K562 (cell line): ENCODE results near the gene GPR162. TPM values are rescaled to one million over a fixed set of nuclear protein-coding genes. Genes with fewer than 3 reads are reported as not detected.

ENCODE experiments used
- CHD4 ChIP-seq: fragments of 200-600 bp; sonication (generic); IDR thresholded peaks from 3 replicates; pipeline ENCODE4 v1.6.1; 2012; ENCODE audit warnings: low read depth, mild to moderate bottlenecking, mixed read lengths, low read length, inconsistent platforms; ENCODE audit not compliant: insufficient read depth, insufficient replicate concordance, poor library complexity, severe bottlenecking
- DACH1 ChIP-seq: fragments of 450-650 bp; IDR thresholded peaks from 2 replicates; pipeline ENCODE4 v1.6.1; 2018; ENCODE audit not compliant: partially characterized antibody
- POLR2H ChIP-seq: IDR thresholded peaks from 2 replicates; pipeline ENCODE4 v1.6.1; 2016; ENCODE audit warnings: missing genetic modification characterization, low read depth, mild to moderate bottlenecking, control low read depth, missing compliant biosample characterization, moderate library complexity
- RFX5 ChIP-seq: IDR thresholded peaks from 2 replicates; pipeline ENCODE4 v1.6.1; 2011; ENCODE audit warnings: low read depth, mild to moderate bottlenecking, improper control_type of control experiment, low read length
- SIX5 ChIP-seq, 2 experiments: IDR thresholded peaks; 2 replicates each; pipeline ENCODE4 v1.6.1; 2011; ENCODE audit warnings: low read length in 2 of 2, borderline replicate concordance in 1 of 2, low read depth in 1 of 2, mild to moderate bottlenecking in 1 of 2, moderate library complexity in 1 of 2; ENCODE audit not compliant: insufficient read depth in 1 of 2
- polyA plus RNA-seq, 8 experiments: library from polyadenylated mRNA; depleted of rRNA in 4 of 8; stranded (reverse) in 5 of 8; unstranded in 3 of 8; fragments of >200 nt; fragmentation: Nextera tagmentation in 2 of 8; fragmentation: Illumina TruSeq in 1 of 8; extraction: Ambion mirVana in 2 of 8; extraction: Trizol in 1 of 8; gene quantifications; 2 replicates each; pipeline versions ENCODE4 v1.2.1 to v1.2.3, GENCODE V29; 2011 to 2014; ENCODE audit warnings: inconsistent platforms in 1 of 8, missing spikeins in 1 of 8
- total RNA-seq, 7 experiments: library from RNA; depleted of rRNA in 6 of 7; stranded (reverse); fragments of >200 nt in 6 of 7; fragmentation: Illumina TruSeq in 2 of 7; extraction: Trizol in 2 of 7; gene quantifications; 2 replicates each; pipeline versions ENCODE4 v1.2.1 to v1.2.3, GENCODE V29; 2011 to 2021; ENCODE audit warnings: low replicate concordance in 1 of 7
- TF ChIP-seq, protein P1 (sequence below): fragments of 250-450 bp; sonication (Bioruptor Pico); IDR thresholded peaks from 2 replicates; pipeline ENCODE4 v1.8.0; 2022; ENCODE audit warnings: moderate library complexity, mild to moderate bottlenecking, inconsistent platforms
- TF ChIP-seq, protein P2 (sequence below), 2 experiments: fragments of 450-650 bp; IDR thresholded peaks; 2 replicates each; pipeline ENCODE4 v1.6.1; 2018; ENCODE audit warnings: mild to moderate bottlenecking in 2 of 2, low read depth in 1 of 2; ENCODE audit not compliant: partially characterized antibody in 2 of 2
- TF ChIP-seq, protein P3 (sequence below): sonication (generic); formaldehyde crosslinking; IDR thresholded peaks from 2 replicates; pipeline ENCODE4 v1.8.0; 2022; ENCODE audit warnings: mild to moderate bottlenecking, missing genetic modification reagents
- TF ChIP-seq, protein P4 (sequence below): fragments of 200-800 bp; sonication (Bioruptor generic); IDR thresholded peaks from 2 replicates; pipeline ENCODE4 v1.6.1; 2017; ENCODE audit warnings: missing genetic modification characterization, missing compliant biosample characterization
- TF ChIP-seq, protein P5 (sequence below): fragments of 450-650 bp; IDR thresholded peaks from 2 replicates; pipeline ENCODE4 v1.6.1; 2016; ENCODE audit warnings: missing biosample characterization, missing genetic modification characterization

Gene GPR162
- total and polyA plus RNA-seq, 9 of the 15 experiments (the other 6 are each of a cell fraction or from before 2014, with no cell fraction given), result 0.65 to 1.8 (median 1.1) TPM; not detected in 2

DNA sequence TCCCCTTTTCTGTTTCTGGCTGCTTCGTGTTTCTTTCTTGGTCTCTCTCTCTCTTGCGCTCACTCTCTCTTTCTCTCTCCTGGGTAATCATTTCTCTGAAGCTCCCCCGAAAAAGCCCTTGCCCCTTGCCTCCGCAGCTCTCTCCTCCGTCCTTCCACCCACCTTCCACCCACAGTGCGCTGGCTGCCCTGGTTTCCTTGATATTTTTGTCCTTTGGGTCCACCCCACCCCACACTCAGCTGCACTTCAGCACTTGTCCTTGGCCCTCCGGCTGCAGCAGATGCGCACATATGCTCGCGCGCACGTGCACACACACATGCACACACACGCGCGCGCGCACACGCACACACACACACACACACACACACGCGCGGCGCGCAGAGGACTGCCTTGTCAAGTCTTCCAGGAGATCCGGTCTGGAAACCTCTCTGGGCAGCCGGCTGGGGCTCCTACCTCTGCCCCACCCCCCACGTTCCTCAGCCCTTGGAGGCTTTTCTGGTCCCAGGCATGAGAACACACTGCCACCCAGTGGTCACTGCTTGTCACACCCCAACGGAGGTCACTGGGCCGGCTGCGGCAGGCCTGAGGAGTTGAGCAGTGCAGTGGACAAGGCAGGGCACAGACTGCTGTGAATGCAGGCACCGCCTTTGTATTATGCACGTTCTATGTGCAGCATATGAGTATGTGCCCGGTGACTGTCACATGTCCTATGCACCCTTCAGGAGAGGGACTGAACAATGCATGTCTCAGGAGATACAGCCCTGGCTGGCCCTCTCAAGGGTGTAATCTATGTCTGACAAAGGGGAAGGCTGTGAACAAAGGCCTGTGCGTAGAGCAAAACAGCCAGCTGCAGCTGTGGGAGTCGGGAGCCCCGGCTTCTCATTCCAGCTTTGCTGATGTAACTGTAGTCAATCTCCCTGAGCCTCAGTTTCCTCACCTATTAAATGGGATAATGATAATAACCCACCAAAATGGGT lies 42.8 kb upstream of the GPR162 start (continued):
- TF ChIP-seq, protein P1, sequence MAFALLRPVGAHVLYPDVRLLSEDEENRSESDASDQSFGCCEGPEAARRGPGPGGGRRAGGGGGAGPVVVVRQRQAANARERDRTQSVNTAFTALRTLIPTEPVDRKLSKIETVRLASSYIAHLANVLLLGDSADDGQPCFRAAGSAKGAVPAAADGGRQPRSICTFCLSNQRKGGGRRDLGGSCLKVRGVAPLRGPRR (CRISPR knock-in tag), result no peak
- TF ChIP-seq CHD4 (no peak), DACH1 (peak; percentile 41), SIX5 (IDR thresholded peaks at IDR 0.05; ENCODE audit: borderline replicate concordance in 1 of 2, insufficient read depth in 1 of 2, low read depth in 1 of 2, low read length in 2 of 2) (no peak), POLR2H (no peak), RFX5 (no peak)
- TF ChIP-seq, protein P2, sequence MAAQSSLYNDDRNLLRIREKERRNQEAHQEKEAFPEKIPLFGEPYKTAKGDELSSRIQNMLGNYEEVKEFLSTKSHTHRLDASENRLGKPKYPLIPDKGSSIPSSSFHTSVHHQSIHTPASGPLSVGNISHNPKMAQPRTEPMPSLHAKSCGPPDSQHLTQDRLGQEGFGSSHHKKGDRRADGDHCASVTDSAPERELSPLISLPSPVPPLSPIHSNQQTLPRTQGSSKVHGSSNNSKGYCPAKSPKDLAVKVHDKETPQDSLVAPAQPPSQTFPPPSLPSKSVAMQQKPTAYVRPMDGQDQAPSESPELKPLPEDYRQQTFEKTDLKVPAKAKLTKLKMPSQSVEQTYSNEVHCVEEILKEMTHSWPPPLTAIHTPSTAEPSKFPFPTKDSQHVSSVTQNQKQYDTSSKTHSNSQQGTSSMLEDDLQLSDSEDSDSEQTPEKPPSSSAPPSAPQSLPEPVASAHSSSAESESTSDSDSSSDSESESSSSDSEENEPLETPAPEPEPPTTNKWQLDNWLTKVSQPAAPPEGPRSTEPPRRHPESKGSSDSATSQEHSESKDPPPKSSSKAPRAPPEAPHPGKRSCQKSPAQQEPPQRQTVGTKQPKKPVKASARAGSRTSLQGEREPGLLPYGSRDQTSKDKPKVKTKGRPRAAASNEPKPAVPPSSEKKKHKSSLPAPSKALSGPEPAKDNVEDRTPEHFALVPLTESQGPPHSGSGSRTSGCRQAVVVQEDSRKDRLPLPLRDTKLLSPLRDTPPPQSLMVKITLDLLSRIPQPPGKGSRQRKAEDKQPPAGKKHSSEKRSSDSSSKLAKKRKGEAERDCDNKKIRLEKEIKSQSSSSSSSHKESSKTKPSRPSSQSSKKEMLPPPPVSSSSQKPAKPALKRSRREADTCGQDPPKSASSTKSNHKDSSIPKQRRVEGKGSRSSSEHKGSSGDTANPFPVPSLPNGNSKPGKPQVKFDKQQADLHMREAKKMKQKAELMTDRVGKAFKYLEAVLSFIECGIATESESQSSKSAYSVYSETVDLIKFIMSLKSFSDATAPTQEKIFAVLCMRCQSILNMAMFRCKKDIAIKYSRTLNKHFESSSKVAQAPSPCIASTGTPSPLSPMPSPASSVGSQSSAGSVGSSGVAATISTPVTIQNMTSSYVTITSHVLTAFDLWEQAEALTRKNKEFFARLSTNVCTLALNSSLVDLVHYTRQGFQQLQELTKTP (IDR thresholded peaks at IDR 0.05; ENCODE audit: low read depth in 1 of 2, partially characterized antibody in 2 of 2), result no peak
- TF ChIP-seq, protein P3, sequence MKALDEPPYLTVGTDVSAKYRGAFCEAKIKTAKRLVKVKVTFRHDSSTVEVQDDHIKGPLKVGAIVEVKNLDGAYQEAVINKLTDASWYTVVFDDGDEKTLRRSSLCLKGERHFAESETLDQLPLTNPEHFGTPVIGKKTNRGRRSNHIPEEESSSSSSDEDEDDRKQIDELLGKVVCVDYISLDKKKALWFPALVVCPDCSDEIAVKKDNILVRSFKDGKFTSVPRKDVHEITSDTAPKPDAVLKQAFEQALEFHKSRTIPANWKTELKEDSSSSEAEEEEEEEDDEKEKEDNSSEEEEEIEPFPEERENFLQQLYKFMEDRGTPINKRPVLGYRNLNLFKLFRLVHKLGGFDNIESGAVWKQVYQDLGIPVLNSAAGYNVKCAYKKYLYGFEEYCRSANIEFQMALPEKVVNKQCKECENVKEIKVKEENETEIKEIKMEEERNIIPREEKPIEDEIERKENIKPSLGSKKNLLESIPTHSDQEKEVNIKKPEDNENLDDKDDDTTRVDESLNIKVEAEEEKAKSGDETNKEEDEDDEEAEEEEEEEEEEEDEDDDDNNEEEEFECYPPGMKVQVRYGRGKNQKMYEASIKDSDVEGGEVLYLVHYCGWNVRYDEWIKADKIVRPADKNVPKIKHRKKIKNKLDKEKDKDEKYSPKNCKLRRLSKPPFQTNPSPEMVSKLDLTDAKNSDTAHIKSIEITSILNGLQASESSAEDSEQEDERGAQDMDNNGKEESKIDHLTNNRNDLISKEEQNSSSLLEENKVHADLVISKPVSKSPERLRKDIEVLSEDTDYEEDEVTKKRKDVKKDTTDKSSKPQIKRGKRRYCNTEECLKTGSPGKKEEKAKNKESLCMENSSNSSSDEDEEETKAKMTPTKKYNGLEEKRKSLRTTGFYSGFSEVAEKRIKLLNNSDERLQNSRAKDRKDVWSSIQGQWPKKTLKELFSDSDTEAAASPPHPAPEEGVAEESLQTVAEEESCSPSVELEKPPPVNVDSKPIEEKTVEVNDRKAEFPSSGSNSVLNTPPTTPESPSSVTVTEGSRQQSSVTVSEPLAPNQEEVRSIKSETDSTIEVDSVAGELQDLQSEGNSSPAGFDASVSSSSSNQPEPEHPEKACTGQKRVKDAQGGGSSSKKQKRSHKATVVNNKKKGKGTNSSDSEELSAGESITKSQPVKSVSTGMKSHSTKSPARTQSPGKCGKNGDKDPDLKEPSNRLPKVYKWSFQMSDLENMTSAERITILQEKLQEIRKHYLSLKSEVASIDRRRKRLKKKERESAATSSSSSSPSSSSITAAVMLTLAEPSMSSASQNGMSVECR (CRISPR knock-in tag), result peak; percentile 69
- TF ChIP-seq, protein P4, sequence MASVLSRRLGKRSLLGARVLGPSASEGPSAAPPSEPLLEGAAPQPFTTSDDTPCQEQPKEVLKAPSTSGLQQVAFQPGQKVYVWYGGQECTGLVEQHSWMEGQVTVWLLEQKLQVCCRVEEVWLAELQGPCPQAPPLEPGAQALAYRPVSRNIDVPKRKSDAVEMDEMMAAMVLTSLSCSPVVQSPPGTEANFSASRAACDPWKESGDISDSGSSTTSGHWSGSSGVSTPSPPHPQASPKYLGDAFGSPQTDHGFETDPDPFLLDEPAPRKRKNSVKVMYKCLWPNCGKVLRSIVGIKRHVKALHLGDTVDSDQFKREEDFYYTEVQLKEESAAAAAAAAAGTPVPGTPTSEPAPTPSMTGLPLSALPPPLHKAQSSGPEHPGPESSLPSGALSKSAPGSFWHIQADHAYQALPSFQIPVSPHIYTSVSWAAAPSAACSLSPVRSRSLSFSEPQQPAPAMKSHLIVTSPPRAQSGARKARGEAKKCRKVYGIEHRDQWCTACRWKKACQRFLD (CRISPR knock-in tag), result no peak
- TF ChIP-seq, protein P5, sequence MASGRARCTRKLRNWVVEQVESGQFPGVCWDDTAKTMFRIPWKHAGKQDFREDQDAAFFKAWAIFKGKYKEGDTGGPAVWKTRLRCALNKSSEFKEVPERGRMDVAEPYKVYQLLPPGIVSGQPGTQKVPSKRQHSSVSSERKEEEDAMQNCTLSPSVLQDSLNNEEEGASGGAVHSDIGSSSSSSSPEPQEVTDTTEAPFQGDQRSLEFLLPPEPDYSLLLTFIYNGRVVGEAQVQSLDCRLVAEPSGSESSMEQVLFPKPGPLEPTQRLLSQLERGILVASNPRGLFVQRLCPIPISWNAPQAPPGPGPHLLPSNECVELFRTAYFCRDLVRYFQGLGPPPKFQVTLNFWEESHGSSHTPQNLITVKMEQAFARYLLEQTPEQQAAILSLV (tag), result no peak
